GM21390 (cell line): Measurements from ENCODE around the gene DDC.
"Not testable (repeated sequence)": the region's sequence is repeated elsewhere in the genome, so short reads cannot be mapped to it uniquely, and the experiment has no call there.

Experiments used
- ATAC-seq: cut with Tn5 transposase; IDR thresholded peaks from one replicate; pipeline ENCODE4 v1.9.1; 2021; ENCODE audit not compliant: unreplicated experiment

DDC gene

DNA sequence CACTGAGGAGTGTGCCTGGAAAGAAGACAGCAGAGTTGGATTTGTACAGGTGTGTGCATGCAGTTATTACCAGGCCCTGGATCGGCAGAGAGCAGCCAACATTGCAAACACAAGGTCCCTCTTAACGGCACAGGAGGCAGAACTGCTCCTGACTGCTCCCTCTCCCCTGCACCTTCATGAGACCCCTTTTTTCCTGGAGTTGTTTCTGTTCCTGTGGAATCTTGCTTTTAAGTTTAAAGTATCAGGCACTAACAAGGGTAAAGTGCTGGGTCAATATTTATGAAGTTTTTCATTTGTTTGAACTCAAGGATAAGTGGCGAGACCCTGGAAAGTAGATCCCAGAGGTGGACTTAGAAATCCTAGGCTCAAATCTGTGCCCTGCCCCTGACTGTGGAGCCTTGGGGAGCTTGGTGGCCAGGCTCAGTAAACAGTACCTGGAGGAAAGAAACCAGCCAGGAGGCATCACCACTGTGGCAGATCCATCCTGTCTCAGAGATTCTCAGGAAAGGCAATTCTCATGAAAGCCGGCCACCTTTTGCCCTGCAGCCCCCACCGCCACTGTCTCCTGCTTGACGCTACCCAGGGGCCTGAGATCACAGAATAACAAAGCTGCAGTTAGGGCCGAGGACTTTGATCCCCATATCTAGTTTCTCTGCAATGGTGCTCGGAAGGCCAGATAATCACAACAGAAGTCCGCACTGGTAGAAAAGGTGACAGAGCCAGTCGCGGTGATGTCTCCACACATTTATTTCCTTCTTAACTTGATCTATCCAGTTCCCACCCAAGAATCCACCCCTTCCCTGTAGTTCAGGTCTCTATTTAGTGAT lies 36.7 kb downstream of the DDC start:
- no peak for ATAC-seq

DNA sequence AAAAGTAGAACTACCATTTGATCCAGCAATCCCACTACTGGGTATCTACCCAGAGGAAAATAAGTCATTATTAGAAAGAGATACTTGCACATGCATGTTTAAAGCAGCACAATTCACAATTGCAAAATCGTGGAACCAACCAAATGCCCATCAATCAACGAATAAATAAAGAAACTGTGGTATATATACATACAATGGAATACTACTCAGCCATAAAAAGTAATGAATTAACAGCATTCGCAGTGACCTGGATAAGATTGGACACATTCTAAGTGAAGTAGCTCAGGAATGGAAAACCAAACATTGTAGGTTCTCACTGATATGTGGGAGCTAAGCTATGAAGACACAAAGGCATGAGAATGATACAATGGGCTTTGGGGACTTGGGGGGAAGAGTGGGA lies 45.9 kb downstream of the DDC start:
- ATAC-seq = not testable (repeated sequence)

DNA sequence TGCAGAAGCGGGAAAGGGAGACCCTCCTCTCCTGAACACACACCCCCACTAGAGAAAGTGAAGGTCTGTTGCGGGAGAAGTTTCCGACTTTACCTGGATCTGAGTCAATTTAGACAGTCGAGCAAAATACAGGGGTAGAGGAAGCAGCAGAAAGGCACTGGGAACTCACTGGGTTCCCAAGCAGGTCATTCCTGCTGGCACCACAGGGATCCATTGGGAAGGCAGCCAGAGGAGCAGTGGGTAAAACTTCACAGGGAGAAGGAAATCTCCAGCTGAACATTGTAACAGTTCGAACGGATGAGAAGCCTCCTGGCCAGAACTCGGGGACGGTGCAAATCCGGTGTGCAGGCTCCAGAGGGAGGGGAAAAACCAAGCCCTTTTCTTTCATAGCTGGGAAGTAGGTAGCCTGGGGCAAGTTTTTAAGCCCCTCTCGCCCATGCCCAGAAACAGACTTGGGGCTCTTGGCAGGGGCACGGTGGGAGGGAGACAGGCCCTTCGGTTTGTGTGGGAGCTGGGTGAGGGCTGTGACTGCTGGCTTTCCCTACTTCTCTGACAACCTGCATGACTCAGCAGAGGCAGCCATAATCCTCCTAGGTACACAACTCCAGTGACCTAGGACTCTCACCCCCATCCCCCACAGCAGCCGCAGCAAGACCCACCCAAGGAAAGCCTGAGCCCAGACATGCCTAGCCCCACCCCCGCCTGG lies 51.9 kb downstream of the DDC start:
- no peak for ATAC-seq

DNA sequence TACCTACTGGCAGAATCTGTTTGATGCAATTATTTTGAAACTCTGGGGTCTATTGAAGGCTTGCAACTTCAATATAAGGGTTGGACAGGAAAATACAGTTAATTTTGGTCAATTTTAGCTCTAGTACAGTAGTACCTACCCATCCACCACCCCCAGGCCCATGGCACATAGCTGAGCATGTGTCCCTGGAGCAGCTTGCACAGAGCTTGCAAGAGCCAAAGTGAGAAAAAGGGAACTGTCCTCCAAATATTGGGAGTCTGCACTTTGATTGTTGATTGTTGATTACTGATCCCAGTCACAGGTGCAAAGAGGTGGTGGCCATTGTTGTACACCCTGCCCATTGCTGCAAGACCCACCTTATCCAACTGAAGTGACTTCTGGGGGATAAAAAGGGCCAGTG lies 52.8 kb downstream of the DDC start:
- no peak for ATAC-seq

GRCh38 chr7:50509459-50509858 lies 55.7 kb downstream of the DDC start:
- ATAC-seq = no peak

DNA sequence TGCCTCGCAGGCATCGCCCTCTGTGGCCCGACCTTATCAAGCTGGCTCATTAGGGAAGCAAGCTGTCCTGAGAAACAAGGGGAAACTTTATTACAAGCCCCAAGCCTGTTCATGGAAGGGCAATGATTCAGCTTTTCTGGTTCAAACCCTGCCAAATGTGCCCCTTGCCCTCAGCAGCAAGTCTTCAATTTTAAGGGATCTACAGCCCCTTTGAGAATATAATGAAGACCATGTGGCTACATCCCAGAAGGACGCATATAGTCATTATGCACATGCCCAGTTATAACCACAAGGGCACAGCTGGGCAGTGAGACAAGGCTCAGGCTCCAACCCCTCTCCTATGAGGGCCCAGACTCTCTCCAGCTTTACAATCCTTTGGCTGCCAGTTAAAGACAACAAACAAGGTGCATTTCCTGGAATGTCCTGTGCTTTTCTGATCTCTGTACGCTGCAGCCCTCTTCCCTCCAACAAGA lies 56.7 kb downstream of the DDC start:
- ATAC-seq = no peak

DNA sequence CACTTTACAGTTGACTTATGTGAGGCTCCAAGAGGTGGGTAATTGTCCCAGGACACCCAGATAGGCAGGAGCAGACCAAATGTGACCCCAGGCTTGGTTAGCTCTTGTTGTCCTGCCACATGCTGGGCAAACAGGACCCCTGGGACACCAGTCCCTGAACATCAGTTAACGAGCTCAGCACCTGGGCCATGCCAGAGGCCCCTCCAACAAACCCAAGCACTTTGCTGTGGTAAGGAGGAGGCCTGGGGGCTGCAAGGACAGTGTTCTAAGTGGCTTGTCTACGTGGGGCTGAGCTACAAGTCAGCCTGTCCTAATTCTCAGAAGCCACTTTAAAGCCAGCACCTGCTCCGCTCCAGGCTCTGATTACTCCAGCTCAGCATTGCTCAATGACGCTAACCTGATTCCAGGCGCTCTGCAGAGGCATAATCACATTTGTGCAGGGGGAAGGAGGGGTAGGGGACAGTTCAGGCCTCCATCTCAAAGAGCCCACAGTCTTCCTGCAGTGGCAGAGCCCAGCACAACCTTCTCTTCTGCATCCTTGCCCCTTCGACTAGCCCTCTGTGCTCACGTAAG lies 57.2 kb downstream of the DDC start:
- no peak for ATAC-seq

DNA sequence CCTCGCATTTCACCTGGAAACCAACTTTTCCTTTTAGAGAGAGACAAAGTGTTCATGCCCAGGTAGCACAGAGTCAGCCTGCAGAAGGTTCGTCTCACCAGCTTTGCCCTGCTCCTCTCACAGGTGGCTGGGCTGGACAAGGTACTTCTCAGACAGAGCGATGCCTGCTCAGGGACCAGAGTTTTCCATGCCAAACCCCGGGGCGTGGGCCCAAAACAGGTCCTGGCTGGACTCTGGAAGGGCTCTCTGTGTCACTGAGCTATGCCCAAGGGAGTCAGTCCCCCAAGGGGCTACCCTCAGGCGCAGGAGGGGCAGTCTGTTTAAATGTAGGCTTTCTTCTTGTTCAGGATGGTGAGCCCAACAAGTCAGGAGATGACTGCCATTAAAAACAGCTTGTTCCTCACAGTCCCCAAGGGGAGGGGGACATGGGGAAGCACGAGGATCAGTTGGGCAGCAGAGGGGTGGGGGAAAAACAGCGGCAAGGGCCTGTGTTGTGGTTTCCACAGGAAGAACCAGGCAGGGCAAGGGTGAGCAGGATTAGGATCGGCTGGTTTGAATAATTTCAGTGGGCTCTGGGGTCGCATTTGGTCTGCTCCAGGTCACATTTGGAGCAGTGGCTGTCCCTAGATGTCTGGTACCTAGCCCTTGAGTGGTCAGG lies 59.5 kb downstream of the DDC start:
- no peak for ATAC-seq

GRCh38 chr7:50504646-50505546 lies 60.3 kb downstream of the DDC start:
- no peak for ATAC-seq

GRCh38 chr7:50502947-50503346 lies 62.3 kb downstream of the DDC start:
- no peak for ATAC-seq

- ATAC-seq = no peak
Measured at GRCh38 chr7:50502001-50502684, 63.1 kb downstream of the DDC start.

GRCh38 chr7:50499092-50499491 lies 66.1 kb downstream of the DDC start:
- ATAC-seq = no peak

DNA sequence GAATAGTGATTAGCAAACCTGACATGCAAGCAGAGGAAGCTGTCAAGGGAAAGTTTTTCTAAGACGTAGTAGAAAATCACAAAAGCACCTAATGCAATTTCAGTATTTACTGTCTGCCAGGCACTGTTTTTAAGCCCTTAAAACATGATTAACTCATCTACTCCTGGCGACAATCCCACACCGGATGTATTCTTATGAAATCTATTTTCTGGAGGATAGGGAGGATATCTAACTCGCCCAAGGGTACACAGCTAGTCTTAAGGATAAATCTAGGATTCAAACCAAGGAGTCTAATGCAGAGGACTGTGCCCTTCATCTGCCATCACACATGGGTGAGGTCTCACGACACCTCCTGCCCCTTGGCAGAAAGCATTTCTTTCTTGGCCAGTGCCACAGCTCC lies 67.2 kb downstream of the DDC start:
- ATAC-seq = no peak

- no peak for ATAC-seq
Measured at GRCh38 chr7:50497068-50497642, 68.0 kb downstream of the DDC start.

DNA sequence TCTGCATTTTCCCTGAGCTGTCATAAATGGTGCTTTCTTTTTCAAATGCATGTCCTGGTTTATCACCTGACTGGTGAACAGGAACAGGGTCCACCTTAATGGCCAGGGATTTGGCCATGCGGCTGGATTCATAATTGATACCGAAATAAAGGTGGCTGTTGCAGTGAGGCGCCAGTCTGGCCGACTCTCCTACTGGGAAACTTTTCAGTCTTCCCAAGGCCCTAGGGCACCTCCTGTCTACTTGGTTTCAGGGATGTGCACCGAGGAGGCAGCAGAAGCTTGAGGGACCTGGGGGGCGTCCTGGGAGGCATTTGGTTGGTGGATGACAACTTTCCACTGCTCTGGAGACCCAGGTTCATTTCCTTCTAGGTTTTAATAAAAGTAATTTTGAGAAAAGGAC lies 68.6 kb downstream of the DDC start:
- no peak for ATAC-seq

GRCh38 chr7:50495746-50496145 lies 69.5 kb downstream of the DDC start:
- ATAC-seq = no peak

- ATAC-seq = no peak
Measured at GRCh38 chr7:50492770-50493519, 72.3 kb downstream of the DDC start.

GRCh38 chr7:50491943-50492342 lies 73.3 kb downstream of the DDC start:
- no peak for ATAC-seq

DNA sequence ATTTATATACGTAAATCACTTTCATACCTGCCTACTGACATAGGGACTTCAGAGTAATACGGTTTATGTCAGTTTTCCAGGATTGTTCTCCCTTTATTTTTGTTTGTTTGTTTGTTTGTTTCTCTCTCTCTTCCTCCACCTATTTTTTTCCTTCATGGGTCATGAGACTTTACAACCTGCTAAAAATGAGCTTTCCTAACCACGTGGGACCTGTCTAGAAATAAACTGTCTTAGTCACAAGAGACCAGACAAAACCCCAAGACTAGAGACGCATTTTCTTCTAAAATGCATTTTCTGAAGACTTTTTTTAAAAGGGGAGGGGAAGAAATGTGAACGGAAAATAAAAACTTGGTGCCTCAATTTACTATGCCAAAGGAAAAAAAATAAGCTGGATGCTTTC lies 74.0 kb downstream of the DDC start:
- no peak for ATAC-seq
